GM18861 (cell line): ENCODE data around the gene DEDD.

Experiments used
- ATAC-seq: cut with Tn5 transposase; IDR thresholded peaks from one replicate; pipeline ENCODE4 v1.9.1; 2021; ENCODE audit not compliant: unreplicated experiment

Gene DEDD

GRCh38 chr1:161077426-161077825 is 55.0 kb downstream of the DEDD start:
- ATAC-seq, result no peak

GRCh38 chr1:161076410-161076809 is 56.1 kb downstream of the DEDD start:
- no peak for ATAC-seq

GRCh38 chr1:161074676-161075368 is 57.6 kb downstream of the DEDD start:
- ATAC-seq, result no peak

GRCh38 chr1:161073474-161074121 is 58.9 kb downstream of the DEDD start:
- ATAC-seq, result no peak

- no peak for ATAC-seq
Measured at GRCh38 chr1:161072751-161073449, 59.6 kb downstream of the DEDD start.

GRCh38 chr1:161071886-161072371 is 60.5 kb downstream of the DEDD start:
- no peak for ATAC-seq
